HG03520 (cell line): Measurements from ENCODE around the gene THG1L.

Source experiments
- ATAC-seq: cut with Tn5 transposase; IDR thresholded peaks from one replicate; pipeline ENCODE4 v1.9.1; 2021; ENCODE audit warnings: mild to moderate bottlenecking, moderate library complexity; ENCODE audit not compliant: unreplicated experiment

The THG1L gene

DNA sequence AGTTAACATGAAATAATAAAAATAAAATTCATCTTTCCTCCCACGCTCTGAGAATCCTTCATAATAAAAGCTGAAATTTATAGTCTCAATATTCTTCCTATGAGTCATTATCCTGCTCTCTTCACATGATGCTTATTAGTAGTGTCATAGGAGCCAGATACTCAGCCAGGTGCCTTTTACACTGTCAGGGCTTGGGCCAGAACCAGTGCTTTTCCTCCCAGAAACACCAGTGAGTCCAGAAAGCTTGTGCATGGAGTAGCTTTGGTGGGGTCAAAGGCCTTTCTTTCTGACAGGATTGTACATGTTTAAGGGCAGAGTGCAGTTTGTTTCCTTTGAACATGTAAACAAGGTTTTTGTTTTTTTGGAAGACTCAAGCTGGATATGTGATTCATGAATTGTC is 19.1 kb downstream of the THG1L start:
- ATAC-seq = no peak

DNA sequence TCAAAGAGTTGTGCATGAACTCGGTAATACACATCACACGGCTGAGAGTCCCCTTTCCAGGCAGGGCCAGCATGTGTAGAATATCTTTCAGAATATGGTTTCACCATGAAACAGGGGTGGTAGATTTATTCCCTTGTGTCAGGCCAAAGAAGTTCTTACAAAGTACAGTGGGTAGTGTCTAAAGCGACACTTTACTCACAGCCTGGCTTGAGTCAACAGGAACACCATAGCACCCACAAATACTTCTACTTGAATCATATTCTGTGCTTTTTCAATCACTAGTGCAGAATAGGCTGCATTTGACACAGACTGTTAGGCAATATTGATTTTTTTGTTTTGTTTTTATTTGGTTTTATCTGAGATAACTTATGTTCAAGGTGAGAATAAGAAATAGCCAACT is 24.9 kb downstream of the THG1L start:
- ATAC-seq = no peak

DNA sequence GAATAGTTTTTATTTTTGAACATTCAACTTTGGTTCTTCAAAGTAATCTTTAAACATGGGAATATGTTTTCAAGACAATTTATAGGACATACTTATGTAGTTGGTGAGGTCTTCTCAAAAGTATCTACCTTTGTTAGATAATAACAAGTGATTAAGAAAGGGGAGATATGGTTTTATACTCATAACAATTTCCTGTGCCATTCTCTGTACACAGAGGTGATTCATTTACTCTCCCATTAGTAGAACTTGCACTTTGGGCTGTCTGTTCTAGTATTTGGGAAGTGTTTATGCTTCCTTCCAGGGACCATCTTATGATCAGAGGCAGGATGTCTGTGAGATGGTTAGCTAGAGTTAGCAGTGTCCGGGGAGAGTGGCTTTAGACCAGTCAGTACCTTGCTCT is 27.5 kb downstream of the THG1L start:
- ATAC-seq = no peak

DNA sequence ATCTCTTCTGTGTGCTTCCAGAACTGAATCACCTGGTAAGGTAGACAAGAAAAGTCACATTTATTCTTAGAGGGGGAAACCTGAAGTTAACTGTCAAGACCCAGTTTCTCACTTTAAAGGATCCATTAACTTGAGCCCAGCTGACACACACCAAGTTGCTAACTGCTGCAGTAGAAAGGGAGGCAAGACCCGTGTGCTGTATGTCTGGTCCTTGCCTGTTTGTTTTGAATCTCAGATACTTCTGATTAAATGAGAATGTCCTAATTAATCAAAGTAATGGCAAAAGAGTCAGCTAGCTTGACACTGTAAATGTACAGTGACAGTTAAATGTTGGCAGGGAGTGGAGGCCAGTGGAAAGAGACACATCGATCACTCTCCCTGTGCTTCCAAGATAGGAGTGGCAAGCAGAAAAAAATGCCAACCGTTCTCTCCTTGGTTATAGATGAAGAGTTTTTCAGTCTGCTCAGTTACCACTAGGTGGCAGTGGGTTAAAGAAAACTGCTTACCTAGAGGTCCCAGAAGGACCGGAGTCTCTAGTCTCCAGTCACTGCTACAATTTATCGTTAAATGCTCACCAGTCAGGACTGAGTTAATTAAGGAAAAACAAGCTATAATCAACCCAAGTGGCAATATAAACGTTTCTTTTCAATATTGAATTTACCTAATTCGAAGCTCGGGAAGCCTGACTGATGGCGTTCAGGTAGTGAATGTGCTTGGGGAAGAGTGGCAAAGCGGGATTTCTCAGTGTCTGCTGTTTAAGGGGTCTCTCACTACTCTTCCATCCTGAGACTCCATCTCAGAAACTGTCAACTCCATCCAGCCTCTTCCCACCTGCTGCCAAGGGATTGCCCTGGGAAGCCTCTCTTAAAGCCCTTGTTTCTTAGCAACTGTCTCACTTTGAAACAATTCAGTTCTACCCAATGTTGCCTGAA is 30.7 kb downstream of the THG1L start:
- ATAC-seq = peak; percentile 79

DNA sequence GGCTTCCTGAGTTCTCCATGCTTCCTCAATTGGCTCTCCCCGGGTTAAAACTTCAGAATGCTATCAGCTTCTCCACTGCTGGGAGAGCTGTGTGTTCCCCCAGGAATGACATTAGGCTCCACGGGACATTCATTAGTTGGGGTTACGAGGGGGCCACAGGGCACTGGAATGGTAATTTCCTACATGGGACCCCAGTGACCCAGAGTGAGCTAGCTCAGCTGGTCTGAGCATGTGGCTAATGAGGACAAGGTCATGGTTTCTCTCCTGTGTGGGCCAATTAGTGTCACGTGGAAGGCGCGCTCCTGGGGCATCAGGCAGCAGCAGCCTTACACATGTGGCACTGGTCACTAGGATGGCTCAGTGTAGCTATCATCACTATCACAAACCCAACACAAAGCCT is 33.3 kb downstream of the THG1L start:
- no peak for ATAC-seq

DNA sequence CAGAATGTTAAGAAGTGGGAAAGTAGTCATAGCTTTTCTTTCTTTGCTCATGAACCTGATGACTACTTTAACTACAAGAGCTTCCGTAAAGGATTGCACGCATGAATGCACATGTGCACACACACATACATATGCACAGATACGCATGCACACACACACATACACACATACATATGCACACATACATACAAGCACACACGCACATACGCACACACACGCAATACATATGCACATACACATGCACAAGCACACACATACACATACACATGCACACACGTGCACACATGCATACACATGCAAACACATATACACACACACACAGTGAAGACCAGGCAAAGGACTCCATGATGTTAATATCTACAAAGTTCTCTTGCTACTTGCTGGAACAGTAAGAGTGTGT is 35.2 kb downstream of the THG1L start:
- ATAC-seq = no peak

DNA sequence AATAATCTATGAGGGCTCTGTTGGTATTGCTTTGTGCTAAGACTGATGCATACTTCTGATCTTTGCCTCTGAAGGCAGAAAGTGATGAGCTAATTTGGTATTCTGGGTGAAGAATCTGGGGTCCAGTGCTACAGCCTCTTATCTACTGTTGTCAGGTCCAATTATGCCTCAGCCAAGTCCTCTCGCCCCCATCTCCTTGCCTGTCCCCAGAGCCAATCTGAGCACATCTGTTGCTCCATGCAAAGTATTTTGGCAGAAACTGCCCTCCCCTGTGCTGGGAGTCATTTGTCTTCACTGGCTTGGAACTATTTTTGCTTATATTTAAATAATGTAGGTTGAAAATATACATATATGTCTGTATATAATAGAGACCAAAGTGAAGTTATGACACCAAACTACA is 35.7 kb downstream of the THG1L start:
- ATAC-seq = no peak

DNA sequence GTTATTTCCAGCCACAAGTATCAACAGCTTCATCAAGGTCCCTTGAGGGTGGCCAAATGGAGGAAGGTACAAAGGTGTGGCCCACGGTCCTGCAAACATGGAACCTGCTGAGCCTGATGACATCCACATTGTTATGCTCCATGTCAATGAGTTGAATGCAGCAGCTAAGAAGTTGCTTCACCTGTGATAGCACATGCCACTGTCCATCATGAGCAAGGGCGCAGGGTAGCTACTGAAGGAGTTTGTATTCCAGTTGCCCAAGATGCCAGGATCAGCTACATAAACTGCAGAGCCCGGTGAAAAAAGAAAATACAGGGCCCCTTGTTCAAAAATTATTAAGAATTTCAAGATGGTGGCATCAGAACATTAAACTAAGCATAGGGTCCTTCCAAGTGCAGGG is 36.5 kb downstream of the THG1L start:
- ATAC-seq = no peak

DNA sequence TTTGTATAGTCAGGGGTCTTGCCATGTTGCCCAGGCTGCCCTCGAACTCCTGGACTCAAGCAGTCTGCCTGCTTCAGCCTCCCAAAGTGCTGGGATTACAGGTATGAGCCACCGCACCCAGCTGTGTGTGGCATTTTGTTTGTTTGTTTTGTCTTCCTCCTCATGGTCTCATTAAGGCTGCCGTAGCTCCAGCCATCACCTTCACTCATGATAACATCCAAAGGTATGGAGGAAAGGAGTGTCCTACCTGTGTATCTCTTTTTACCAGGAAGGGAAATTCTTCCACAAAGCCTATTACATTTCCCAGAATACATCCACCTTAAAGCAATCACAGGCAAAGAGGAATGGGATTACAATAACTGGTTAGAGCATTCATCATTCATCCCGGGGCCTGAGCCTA is 39.4 kb downstream of the THG1L start:
- no peak for ATAC-seq

DNA sequence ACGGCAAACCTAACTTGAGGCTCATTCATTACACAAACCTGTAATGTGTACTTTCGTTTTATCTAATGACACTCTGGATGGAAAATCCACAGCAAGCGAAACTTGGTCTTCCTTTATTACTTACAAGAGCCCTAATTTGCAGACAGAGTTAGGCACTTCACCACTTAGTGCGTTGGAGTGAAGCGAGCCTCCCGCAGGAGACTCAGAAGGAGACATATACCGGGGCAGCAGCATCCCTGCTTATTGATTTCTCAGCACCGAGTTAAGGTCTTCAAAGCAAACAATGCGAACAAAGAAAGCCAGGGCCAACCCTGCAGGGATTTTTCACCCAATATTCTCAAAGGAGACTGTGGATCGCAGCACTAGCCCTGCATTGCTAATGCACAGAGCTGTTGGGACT is 40.9 kb downstream of the THG1L start:
- ATAC-seq = no peak

DNA sequence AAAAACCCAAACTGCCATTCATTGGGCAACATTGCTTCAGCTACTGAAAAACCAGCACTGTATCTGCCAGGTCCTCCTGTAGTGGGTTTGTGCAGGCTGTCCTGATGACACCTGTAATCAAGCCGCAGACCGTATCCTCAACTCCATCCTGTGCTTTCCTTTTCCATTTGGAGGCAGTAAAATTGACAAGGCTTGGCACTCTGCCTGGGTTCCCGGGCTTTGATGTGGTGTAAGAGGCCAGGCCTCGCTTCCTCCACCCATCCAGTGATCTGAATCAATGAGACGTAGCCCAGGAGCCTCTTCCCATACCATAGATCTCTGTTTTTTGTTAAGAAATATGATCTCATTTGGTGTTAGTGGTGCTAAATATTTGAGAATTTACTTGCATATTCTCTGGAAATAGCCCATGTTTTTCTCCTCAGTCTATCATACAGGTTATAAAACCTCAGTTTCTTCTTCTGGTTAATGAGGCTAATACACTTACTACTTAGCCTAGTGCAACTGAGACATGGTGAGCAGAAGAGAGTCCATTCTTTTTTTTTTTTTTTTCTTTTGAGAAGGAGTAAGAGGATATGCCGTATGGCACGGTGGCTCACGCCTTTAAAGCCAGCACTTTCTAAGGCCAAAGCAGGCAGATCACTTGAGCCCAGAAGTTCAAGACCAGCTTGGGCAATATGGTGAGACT is 47.0 kb downstream of the THG1L start:
- ATAC-seq = no peak

DNA sequence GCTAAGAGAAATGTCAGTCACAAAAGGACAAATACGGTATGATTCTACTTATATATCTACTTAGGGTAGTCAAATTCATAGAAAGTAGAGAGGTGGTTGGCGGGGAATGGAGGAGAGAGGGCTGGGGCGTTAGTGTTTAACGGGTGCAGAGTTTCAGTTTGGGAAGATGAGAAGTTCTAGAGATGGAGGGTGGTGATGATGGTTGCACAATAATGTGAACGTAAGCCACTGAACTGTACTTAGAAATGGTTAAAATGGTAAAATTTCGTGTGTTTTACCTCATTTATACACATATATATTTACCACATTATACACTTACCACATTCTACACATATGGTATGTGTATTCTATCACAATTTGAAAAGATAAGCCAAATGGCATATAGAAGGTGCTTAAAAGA is 48.0 kb downstream of the THG1L start:
- ATAC-seq = no peak

DNA sequence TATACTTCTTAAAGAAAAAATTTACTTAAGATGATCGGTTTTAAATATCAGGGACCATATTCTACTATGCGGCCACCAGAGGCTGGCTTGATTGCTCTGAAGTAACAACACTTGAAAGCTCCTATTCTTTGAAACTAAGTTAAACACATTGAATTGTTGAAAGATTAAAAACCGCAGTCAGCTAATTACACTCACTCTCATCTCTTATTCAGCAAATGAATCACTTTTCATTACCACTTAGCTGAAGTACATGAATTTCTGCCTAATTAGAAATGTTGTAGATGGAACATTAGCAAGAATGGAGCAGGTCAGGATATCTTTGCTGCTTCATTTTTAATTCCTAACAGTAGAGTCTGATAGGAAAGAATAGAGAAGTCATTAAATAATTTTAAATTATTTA is 54.6 kb downstream of the THG1L start:
- ATAC-seq = no peak
